Measurements from ENCODE around the gene SMPDL3B. TPM values are rescaled to one million over a fixed set of nuclear protein-coding genes. Genes with fewer than 3 reads are reported as not detected.

SMPDL3B gene
- total RNA-seq, 1 donor from 2014 or later, result not detected

DNA sequence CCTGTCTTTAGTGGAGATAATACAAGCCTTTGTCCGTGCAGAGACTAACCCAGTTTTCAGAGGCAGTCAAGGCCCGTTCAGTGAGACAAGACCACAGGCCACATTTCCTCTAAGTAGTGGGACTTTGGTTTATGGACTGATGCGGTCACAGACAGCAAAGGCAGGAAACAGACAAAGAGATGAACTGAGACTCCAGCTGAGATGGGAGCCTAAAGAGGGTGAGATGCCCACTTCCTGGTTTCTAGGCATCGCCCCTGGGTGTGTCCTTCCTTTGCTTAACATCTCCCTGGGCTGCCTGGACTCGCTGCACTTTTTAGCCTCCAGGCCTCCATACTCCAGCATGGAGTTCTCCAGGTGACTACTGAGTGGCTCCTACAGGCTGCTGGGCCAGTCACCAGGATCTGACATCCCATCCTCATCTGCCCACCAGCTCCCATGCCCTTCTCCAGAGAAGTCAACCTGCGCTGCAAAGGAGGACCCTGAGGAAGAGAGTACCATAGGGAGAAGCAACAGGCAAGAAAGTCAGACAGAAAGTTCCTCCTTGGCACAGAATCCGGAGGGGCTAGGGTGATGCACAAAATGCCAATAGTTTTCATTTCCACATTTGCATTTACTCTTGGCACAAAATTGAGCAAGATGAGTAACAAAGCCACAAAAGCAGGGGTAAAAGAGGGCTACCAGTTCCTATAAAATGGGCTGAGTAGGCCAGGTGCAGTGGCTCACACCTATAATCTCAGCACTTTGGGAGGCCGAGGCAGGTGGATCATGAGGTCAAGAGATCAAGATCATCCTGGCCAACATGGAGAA lies 47.4 kb upstream of the SMPDL3B start:
- Mint-ChIP-seq H3K27me3 (ENCODE audit: unreplicated experiment) (no peaks in the 10 kb centered on the region), H3K27ac (ENCODE audit: unreplicated experiment) (no peak overlapping the region), H3K4me3 (ENCODE audit: unreplicated experiment) (no peak overlapping the region), H3K9me3 (ENCODE audit: unreplicated experiment) (no peaks in the 10 kb centered on the region), H3K36me3 (ENCODE audit: unreplicated experiment) (peaks cover 15% of the 10 kb centered on the region), H3K4me1 (ENCODE audit: unreplicated experiment) (no peaks in the 10 kb centered on the region)
- no peak for DNase-seq (ENCODE audit: extremely low spot score, unreplicated experiment)
- TF ChIP-seq, protein P1, sequence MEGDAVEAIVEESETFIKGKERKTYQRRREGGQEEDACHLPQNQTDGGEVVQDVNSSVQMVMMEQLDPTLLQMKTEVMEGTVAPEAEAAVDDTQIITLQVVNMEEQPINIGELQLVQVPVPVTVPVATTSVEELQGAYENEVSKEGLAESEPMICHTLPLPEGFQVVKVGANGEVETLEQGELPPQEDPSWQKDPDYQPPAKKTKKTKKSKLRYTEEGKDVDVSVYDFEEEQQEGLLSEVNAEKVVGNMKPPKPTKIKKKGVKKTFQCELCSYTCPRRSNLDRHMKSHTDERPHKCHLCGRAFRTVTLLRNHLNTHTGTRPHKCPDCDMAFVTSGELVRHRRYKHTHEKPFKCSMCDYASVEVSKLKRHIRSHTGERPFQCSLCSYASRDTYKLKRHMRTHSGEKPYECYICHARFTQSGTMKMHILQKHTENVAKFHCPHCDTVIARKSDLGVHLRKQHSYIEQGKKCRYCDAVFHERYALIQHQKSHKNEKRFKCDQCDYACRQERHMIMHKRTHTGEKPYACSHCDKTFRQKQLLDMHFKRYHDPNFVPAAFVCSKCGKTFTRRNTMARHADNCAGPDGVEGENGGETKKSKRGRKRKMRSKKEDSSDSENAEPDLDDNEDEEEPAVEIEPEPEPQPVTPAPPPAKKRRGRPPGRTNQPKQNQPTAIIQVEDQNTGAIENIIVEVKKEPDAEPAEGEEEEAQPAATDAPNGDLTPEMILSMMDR (IDR thresholded peaks at IDR 0.05), result no peak

- Mint-ChIP-seq H3K27ac (ENCODE audit: unreplicated experiment) (no peak overlapping the region), H3K9me3 (ENCODE audit: unreplicated experiment) (no peaks in the 10 kb centered on the region), H3K27me3 (ENCODE audit: unreplicated experiment) (no peaks in the 10 kb centered on the region), H3K4me1 (ENCODE audit: unreplicated experiment) (no peaks in the 10 kb centered on the region), H3K4me3 (ENCODE audit: unreplicated experiment) (no peak overlapping the region), H3K36me3 (ENCODE audit: unreplicated experiment) (peaks cover 20% of the 10 kb centered on the region)
- TF ChIP-seq, protein P1 (IDR thresholded peaks at IDR 0.05), result no peak
- no peak for DNase-seq (ENCODE audit: extremely low spot score, unreplicated experiment)
These were observed 45.3 kb upstream of the SMPDL3B start for GRCh38 chr1:27889506-27889905.

DNA sequence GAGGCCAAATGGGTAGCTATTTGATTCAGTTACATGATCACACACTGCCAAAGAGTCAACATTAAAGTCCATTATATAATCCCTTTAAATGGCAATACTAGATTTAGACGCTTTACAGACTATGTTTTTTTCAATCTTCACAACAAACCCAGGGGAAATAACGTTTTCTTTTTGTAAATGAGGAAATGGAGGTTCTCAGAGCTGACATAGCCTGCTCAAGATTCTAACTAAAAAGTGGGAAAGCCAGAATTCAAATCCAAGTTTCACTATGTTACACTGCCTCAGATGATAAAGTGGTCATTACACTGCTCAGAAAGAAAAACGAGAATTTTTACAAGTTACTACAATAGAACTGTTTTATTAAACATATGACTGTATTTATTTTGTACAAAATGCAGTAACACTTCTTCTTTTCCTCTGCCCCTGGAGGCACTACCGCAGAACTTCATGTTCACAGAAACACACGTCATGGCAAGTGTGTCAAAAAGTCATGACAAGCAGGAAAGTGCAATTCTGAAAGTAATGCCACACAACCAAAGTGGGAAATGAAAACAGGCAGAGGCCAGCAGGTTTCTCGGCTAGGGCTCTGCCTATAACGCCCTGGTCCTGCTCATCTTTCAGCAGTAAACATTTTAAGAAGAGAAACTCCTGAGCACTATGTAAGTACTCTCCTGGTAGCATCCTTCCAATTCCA lies 43.5 kb upstream of the SMPDL3B start:
- Mint-ChIP-seq H3K36me3 (ENCODE audit: unreplicated experiment) (peaks cover 32% of the 10 kb centered on the region), H3K9me3 (ENCODE audit: unreplicated experiment) (no peaks in the 10 kb centered on the region), H3K27ac (ENCODE audit: unreplicated experiment) (no peak overlapping the region), H3K27me3 (ENCODE audit: unreplicated experiment) (no peaks in the 10 kb centered on the region), H3K4me1 (ENCODE audit: unreplicated experiment) (no peaks in the 10 kb centered on the region), H3K4me3 (ENCODE audit: unreplicated experiment) (no peak overlapping the region)
- DNase-seq (ENCODE audit: extremely low spot score, unreplicated experiment), result no peak
- TF ChIP-seq, protein P1 (IDR thresholded peaks at IDR 0.05), result no peak

GRCh38 chr1:27894521-27894920 lies 40.3 kb upstream of the SMPDL3B start:
- TF ChIP-seq, protein P1 (IDR thresholded peaks at IDR 0.05), result no peak
- no peak overlapping the region for H3K27ac Mint-ChIP-seq (ENCODE audit: unreplicated experiment)
- no peak for DNase-seq (ENCODE audit: extremely low spot score, unreplicated experiment)
- H3K27me3 Mint-ChIP-seq (ENCODE audit: unreplicated experiment), result no peaks in the 10 kb centered on the region
- peaks cover 36% of the 10 kb centered on the region for H3K36me3 Mint-ChIP-seq (ENCODE audit: unreplicated experiment)
- no peaks in the 10 kb centered on the region for H3K9me3 Mint-ChIP-seq (ENCODE audit: unreplicated experiment)
- no peak overlapping the region for H3K4me3 Mint-ChIP-seq (ENCODE audit: unreplicated experiment)
- H3K4me1 Mint-ChIP-seq (ENCODE audit: unreplicated experiment), result no peaks in the 10 kb centered on the region

- Mint-ChIP-seq H3K4me3 (ENCODE audit: unreplicated experiment) (no peak overlapping the region), H3K4me1 (ENCODE audit: unreplicated experiment) (peaks cover 2% of the 10 kb centered on the region), H3K27me3 (ENCODE audit: unreplicated experiment) (no peaks in the 10 kb centered on the region), H3K27ac (ENCODE audit: unreplicated experiment) (no peak overlapping the region), H3K36me3 (ENCODE audit: unreplicated experiment) (peaks cover 23% of the 10 kb centered on the region), H3K9me3 (ENCODE audit: unreplicated experiment) (no peaks in the 10 kb centered on the region)
- DNase-seq (ENCODE audit: extremely low spot score, unreplicated experiment), result no peak
- TF ChIP-seq, protein P1 (IDR thresholded peaks at IDR 0.05), result no peak
These were observed 28.0 kb upstream of the SMPDL3B start for GRCh38 chr1:27906759-27907158.
